GM12874 (cell line): Measurements from ENCODE around the gene PADI2.

ENCODE experiments used
- TF ChIP-seq, protein P1 (sequence below): IDR thresholded peaks from 2 replicates; pipeline ENCODE4 v1.5.1; 2011; ENCODE audit warnings: low read depth, mild to moderate bottlenecking, control low read depth, low read length, moderate library complexity; ENCODE audit not compliant: insufficient read depth

Gene PADI2

DNA sequence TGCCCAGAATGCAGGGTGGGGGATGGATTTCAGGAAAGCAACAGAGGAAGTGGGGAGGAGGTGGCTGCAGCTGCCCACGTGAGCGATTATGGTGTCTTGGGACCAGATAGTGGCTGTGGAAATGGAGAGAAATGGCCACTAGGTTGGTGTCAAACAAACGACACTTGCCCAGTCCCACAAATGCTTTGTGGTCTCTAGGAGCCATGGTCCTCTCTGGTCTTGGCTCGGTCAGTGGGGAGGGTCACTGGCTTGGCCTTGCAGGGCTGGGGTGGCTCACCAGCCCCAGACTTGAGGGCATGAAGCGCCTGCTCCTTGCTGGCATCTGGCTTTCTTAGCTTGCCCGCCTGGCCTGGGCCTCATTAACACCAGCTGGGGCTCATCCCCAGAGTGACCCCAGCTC is 7.2 kb downstream of the PADI2 start:
- TF ChIP-seq, protein P1, sequence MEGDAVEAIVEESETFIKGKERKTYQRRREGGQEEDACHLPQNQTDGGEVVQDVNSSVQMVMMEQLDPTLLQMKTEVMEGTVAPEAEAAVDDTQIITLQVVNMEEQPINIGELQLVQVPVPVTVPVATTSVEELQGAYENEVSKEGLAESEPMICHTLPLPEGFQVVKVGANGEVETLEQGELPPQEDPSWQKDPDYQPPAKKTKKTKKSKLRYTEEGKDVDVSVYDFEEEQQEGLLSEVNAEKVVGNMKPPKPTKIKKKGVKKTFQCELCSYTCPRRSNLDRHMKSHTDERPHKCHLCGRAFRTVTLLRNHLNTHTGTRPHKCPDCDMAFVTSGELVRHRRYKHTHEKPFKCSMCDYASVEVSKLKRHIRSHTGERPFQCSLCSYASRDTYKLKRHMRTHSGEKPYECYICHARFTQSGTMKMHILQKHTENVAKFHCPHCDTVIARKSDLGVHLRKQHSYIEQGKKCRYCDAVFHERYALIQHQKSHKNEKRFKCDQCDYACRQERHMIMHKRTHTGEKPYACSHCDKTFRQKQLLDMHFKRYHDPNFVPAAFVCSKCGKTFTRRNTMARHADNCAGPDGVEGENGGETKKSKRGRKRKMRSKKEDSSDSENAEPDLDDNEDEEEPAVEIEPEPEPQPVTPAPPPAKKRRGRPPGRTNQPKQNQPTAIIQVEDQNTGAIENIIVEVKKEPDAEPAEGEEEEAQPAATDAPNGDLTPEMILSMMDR = no peak

DNA sequence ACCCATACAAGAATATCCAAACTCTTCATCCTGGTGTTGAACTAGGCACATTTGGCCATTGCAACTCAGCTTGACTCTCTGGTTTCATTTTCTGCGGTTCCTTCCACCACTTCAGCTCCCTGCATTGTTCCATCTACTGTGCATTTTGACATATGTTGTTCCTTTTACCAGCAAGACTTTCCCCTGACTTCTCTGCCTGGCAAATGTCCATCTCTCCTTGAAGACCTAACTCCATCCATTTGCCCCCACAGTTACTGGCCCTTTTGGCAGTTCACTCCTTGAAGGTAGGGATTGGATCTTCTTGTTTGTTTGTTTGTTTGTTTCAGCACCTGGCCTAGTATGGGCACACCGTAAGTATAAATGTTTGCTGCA is 8.7 kb downstream of the PADI2 start:
- TF ChIP-seq, protein P1 = no peak

DNA sequence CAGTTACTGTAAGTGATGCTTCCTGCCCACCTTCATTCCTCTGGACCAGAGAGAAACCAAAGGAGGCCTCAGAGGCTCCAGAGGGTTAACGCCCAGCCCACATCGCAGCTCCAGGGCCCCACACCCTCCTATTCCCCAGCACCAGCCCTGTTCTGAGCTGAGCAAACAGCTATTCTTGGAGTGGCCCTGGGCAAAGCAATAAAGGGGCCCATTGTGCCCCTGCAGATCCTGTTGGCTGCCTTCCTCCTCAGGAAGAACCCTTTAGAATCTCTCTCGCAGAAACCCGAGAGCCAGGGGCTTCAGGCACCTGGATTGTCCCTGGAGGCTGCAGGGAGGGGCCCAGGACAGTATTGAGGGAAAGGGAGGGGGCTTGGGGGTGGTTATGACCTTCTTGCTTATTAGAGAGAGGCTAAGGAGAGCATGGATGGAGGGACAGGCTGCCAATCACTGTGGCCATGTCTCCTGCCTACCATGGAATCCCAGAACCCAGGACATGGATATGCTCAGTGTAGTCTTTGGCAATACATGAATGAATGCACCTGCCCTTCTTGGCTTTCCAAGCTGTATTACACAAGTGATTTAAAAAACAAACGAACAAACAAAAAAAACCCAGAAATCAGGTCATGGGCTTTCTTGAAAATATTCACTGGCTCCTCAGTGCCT is 9.2 kb downstream of the PADI2 start:
- TF ChIP-seq, protein P1 = no peak

DNA sequence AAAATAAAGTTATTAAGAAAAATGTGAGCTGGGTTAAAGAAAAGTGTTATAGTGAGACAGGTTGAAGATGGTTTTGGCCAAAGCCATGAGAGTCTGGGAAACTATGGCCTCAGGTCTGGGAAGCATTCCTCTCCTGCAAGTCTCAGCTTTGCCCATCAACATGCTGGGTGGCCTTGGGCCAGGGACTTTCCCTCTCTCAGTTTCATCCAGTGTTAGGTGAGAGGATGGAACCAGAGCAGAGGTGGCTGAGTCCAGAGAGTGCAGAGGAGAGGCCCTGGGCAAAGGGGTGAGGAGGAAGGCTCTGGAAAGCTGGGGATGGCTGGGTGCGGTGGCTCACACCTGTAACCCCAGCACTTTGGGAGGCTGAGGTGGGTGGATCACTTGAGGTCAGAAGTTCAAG is 10.5 kb downstream of the PADI2 start:
- TF ChIP-seq, protein P1 = no peak

DNA sequence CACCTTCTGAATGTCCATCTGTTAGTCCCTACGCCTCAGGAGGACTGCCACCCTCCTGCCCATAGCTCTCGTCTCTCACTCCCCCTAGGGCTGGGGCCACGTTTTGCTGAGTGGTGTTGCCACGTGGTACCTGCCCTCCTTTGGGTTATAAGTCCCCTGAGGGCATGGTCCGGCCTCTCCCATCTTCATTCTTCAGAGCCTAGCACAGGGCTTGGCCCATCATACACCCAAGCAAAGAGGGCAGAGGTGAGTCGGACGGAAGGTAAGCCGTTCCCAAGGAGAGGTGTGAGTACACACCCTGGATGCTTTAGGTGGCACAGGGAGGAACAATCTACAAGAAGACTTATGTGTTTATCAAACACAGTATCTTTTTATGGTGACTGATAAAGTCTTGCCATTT is 10.9 kb downstream of the PADI2 start:
- TF ChIP-seq, protein P1 = no peak

DNA sequence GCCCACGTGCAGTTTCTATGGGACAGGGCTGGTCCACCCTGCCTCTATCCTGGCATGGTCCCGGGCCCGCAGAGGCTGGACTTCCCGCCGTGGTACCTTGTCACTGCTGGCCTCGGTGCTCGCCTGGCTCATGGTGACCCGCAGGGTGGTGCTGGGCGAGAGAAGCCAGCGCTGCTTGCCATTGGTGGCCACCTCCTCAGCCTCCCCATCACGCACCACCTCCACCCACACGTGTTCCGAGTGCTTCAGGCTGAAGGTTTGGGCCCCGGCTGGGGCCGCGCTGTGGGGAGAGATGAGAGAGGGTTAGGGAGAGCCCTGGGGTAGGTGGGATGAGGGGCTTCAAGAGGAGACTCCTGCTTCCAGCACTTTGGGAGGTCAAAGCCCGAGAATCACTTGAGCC is 14.5 kb downstream of the PADI2 start:
- TF ChIP-seq, protein P1 = no peak

DNA sequence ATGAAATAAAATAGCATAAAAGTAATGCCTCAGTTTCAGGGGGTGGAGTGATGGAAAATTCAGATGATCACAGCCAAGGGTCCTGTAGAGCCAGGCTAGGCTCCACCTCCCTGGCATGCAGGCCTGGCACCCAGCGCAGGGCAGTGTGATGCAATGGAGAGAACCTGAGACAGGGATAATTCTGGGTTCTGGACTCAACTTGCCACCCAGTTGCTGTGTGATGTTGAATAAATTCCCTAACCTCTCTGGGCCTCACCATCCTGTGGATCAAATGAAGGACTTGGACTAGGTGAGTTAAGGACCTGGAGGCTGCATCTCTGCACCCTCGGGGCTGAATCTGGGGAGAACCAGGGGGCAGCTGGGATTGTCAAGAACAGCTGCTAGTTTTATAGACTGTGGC is 17.0 kb downstream of the PADI2 start:
- TF ChIP-seq, protein P1 = no peak

DNA sequence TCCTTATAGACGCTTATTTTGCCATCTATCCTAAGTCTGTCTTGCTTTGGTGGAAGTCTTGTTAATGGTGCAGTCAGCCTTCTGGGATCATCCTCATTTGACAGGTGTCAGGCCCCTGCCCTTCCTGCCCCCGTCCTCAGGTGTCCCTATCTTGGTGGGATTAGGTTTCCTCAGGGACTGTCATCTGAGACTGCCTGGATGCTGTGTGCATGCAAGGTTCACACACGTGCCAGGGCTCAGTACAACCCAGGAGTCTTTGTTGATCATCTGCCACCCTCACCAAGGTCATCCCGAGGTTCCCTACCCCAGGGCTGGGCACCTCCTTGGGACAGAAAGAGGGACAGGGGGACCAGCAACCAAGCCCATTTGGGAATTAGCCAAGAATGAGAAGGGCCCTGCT is 18.0 kb downstream of the PADI2 start:
- TF ChIP-seq, protein P1 = no peak
